RPMI7951 (cell line): ENCODE measurements around the gene SCGB1D1. TPM values are rescaled to one million over a fixed set of nuclear protein-coding genes. Genes with fewer than 3 reads are reported as not detected.
"Not testable (repeated sequence)": the region's sequence is repeated elsewhere in the genome, so short reads cannot be mapped to it uniquely, and the experiment has no call there.

ENCODE experiments used
- DNase-seq: peaks from one replicate; pipeline ENCODE4 v3.0.0-alpha.2; 2012; ENCODE audit warnings: low read depth
- total RNA-seq: library from RNA; depleted of rRNA; stranded (reverse); fragments of >200 nt; shearing (Covaris generic); gene quantifications from 2 replicates; pipeline ENCODE4 v1.2.3, GENCODE V29; 2014

The SCGB1D1 gene
- total RNA-seq, 1 experiment from 2014 or later: not detected

- no peak for DNase-seq
Measured at GRCh38 chr11:62166371-62166770, 23.6 kb upstream of the SCGB1D1 start.

- peak; percentile 7 for DNase-seq
Measured at GRCh38 chr11:62169448-62169847, 20.6 kb upstream of the SCGB1D1 start.

GRCh38 chr11:62169935-62170334 lies 20.1 kb upstream of the SCGB1D1 start:
- DNase-seq: no peak

- DNase-seq: peak; percentile 70
Measured at GRCh38 chr11:62171261-62171723, 18.7 kb upstream of the SCGB1D1 start.

DNA sequence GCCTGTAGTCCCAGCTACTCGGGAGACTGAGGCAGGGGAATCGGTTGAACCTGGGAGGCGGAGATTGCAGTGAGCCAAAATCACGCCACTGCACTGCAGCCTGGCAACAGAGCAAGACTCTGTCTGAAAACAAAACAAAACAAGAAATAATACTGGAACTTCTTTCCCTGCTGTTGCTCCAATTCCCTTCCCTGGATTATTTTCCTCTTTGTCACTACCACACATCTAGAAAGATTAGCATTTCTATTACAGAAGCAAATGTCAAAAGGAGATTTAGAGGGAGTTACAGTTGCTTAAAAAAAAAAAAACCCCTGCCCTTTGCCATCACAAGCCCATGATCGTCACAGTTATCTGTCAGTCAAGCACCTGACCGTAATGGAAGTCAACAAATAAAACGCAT lies 17.7 kb upstream of the SCGB1D1 start:
- DNase-seq: no peak

DNA sequence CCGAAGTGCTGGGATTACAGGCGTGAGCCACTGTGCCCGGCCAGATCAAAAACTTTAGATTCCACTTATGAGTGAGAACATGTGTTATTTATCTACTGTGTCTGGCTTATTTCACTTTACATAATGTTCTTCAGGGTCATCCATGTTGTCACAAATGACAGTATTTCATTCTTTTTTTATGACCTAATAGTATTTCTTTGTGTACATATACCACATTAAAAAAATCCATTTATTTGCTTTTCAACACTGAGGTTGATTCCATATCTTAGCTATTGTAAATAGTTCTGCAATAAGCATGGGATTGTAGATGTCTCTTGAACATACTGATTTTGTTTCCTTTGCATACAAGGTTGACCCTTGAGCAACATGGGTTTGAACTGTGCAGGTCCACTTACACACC lies 13.2 kb upstream of the SCGB1D1 start:
- DNase-seq: no peak

- DNase-seq: no peak
Measured at GRCh38 chr11:62179995-62180394, 10.0 kb upstream of the SCGB1D1 start.

DNA sequence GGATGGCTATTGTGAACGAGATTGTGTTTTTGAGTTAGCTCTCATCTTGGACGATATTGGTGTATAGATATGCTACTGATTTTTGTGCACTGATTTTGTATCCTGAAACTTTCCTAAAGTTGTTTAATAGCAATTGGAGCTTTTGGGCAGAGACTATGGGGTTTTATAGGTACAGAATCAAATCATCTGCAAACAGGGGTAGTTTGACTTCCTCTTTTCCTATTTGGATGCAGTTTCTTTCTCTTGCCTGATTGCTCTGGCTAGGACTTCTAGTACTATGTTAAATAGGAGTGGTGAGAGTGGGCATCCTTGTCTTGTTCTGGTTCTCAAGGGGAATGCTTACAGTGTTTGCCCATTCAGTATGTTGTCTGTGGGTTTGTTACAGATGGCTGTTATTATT lies 8.9 kb upstream of the SCGB1D1 start:
- DNase-seq: no peak

DNA sequence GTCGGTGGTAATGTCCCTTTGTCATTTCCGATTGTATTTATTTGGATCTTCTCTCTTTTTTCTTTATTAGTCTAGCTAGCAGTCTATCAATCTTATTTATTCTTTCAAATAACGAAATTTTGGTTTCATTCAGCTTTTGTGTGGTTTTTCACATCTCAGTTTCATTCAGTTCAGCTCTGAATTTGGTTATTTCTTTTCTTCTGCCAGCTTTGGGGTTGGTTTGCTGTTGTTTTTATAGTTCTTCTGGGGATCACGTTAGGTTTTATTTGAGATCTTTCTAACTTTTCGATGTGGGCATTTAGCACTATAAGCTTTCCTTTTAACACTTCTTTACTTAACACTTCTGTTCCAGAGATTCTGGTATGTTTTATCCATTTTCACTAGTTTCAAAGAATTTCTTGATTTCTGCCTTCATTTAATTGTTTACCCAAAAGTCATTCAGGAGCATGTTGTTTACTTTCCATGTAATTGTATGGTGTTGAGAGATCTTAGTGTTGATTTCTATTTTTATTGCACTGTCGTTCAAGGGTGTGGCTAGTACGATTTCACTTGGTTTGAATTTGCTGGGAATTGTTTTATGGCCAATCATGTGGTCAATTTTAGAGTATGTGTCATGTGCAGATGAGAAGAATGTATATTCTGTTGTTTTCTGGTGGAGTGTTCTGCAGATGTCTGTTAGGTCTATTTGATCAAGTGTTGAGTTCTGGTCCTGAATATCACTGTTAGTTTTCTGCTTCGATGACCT lies 7.7 kb upstream of the SCGB1D1 start:
- DNase-seq: no peak

- no peak for DNase-seq
Measured at GRCh38 chr11:62186195-62186594, 3.8 kb upstream of the SCGB1D1 start.

DNA sequence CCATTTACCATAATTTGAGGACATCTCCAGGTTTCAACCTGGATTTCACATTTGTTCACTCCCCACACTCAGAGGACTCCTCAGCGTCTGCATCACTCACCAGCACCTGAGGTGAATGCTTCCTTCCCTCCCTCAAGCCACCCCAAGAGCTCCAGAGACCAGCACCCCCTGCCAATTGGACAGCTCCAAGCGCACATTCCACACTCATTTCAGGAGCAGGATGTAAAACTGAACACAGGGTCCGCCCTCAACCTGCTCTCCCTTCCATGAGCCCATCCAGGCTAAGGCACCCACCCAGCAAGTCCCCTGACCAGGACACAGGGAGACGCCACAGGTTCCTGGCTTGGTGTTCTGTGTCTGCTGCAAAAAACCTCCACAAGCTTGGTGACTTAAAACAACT lies 3.9 kb downstream of the SCGB1D1 start:
- peak; percentile 14 for DNase-seq

GRCh38 chr11:62195010-62195409 lies 5.0 kb downstream of the SCGB1D1 start:
- DNase-seq: not testable (repeated sequence)

DNA sequence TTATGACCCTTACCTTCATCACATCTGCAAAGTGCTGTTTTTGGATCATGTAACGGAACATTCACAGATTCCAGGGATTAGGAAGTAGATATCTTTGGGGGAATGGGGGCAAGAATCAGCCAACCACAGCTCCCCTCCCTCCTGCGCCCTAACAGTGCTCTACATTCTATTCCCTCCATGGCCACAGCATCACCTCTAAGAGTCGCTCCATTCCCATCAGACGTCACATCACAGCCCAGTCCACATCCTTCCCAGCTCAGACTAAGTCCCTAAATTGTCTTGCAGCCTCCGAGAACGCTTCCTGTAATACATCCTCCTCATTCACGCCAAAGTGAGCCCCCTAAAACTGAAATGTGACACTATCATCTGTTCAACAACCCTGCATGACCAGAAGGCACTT lies 5.9 kb downstream of the SCGB1D1 start:
- DNase-seq: no peak

DNA sequence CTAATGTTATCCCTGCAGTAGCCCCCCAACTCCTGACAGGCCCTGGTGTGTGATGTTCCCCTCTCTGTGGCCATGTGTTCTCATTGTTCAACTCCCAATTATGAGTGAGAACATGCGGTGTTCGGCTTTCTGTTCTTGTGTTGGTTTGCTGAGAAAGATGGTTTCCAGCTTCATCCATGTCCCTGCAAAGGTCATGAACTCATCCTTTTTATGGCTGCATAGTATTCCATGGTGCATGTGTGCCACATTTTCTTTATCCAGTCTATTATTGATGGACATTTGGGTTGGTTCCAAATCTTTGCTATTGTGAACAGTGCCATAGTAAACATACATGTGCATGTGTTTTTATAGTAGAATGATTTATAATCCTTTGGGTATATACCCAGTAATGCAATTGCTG lies 7.4 kb downstream of the SCGB1D1 start:
- DNase-seq: not testable (repeated sequence)

DNA sequence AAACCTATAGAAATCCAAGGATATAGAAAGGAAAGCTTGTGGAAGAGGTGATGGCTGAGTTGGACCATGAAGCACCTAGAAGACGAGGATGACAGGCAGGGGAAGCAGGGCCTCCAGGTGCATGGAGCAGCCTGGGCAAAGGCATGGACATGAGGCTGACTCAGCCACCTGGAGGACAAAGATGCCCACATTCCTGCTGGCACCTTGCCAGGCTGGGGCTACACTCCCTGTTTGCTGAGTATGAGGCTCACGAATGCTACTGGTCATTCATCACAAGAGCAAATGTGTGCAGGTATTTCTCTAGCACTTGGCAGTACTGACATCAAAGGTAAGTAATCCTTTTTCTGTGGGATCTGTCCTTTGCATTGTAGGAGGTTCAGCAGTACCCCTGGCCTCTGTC lies 11.4 kb downstream of the SCGB1D1 start:
- no peak for DNase-seq

GRCh38 chr11:62202910-62203309 lies 12.9 kb downstream of the SCGB1D1 start:
- DNase-seq: no peak

- no peak for DNase-seq
Measured at GRCh38 chr11:62204430-62204829, 14.4 kb downstream of the SCGB1D1 start.

- DNase-seq: no peak
Measured at GRCh38 chr11:62205441-62205840, 15.4 kb downstream of the SCGB1D1 start.

GRCh38 chr11:62206276-62207066 lies 16.5 kb downstream of the SCGB1D1 start:
- not testable (repeated sequence) for DNase-seq

- DNase-seq: no peak
Measured at GRCh38 chr11:62208785-62209144, 18.7 kb downstream of the SCGB1D1 start.

- DNase-seq: no peak
Measured at GRCh38 chr11:62217191-62217748, 27.3 kb downstream of the SCGB1D1 start.

GRCh38 chr11:62221498-62221897 lies 31.5 kb downstream of the SCGB1D1 start:
- DNase-seq: no peak

DNA sequence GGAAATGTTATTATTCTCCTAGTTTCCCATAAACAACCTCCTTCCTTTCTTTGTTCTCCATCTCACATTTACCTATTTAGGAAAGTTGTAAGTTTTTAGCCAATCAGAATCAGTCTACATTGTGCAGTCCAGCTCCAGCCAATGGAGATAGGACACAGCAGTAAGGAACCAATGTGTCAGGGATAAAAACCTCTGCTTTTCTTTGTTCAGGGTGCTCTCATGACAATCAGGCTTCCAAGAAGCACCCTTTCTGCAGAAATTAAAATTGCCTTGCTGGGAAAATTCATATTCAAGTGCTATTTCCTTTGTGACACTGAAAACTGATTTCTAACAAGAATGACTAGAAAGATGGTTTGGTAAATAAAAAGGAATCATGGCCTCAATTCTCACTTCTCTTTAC lies 33.1 kb downstream of the SCGB1D1 start:
- DNase-seq: no peak
